Vagina (tissue), 2 donors: ENCODE results near the gene IFNG-AS1. TPM values are rescaled to one million over a fixed set of nuclear protein-coding genes. Genes with fewer than 3 reads are reported as not detected.
A peak's percentile ranks its signal among the peaks of the same experiment; 100 is the strongest.

Experiments used
- DNase-seq, 2 donors: peaks; one replicate each; pipeline ENCODE4 v3.0.0-alpha.2; 2017; ENCODE audit errors: extremely low spot score in 2 of 2
- H3K27ac ChIP-seq: fragments of 200-600 bp; sonication (generic); one replicate; pipeline ENCODE4 v1.5.1; 2019
- H3K27me3 ChIP-seq: fragments of 200-600 bp; sonication (generic); one replicate; pipeline ENCODE4 v1.5.1; 2019
- H3K36me3 ChIP-seq, 2 donors: fragments of 200-600 bp; sonication (generic); one replicate each; pipeline ENCODE4 v1.5.1; 2017 to 2019
- H3K4me1 ChIP-seq: fragments of 200-600 bp; sonication (generic); one replicate; pipeline ENCODE4 v1.5.1; 2019
- H3K4me3 ChIP-seq, 2 donors: fragments of 200-600 bp; sonication (generic); 1 replicate in 1 of 2; 2 replicates in 1 of 2; pipeline ENCODE4 v1.5.1; 2016 to 2019
- H3K9me3 ChIP-seq: fragments of 200-600 bp; sonication (generic); one replicate; pipeline ENCODE4 v1.5.1; 2019
- CTCF ChIP-seq, 3 experiments: fragments of 450-650 bp in 2 of 3; fragments of 200-600 bp in 1 of 3; sonication (generic) in 1 of 3; IDR thresholded peaks; one replicate each; pipeline ENCODE4 v1.5.1; 2017 to 2019; ENCODE audit warnings: antibody characterized with exemption in 3 of 3, mild to moderate bottlenecking in 2 of 3, moderate library complexity in 2 of 3
- POLR2A ChIP-seq, 2 donors: fragments of 450-650 bp; IDR thresholded peaks; one replicate each; pipeline ENCODE4 v1.6.1; 2017; ENCODE audit warnings: antibody characterized with exemption in 2 of 2, mild to moderate bottlenecking in 2 of 2, moderate library complexity in 2 of 2
- POLR2AphosphoS5 ChIP-seq, 2 donors: sonication (generic); formaldehyde crosslinking; IDR thresholded peaks; one replicate each; pipeline ENCODE4 v1.9.0; 2017; ENCODE audit warnings: antibody characterized with exemption in 2 of 2, mild to moderate bottlenecking in 2 of 2, low read depth in 1 of 2; ENCODE audit not compliant: insufficient read depth in 1 of 2
- intact Hi-C: fragments of 100-400 bp; cut with DNase I; formaldehyde crosslinking; loops from one replicate; pipeline ENCODE4 v1.15.1; 2023
- total RNA-seq: library from RNA; depleted of rRNA; stranded (reverse); fragments of >200 nt; gene quantifications from one replicate; pipeline ENCODE4 v1.2.3, GENCODE V29; 2016

Gene IFNG-AS1
- total RNA-seq, 1 donor from 2014 or later: not detected

GRCh38 chr12:67943141-67943892, 45.9 kb upstream of the IFNG-AS1 start:
- H3K27ac ChIP-seq: no peak overlapping the region
- H3K4me1 ChIP-seq: no peaks in the 10 kb centered on the region
- no peaks in the 10 kb centered on the region for H3K36me3 ChIP-seq
- H3K9me3 ChIP-seq: no peaks in the 10 kb centered on the region
- TF ChIP-seq CTCF (IDR thresholded peaks at IDR 0.05): peak in 2 of 3 experiments; percentile 60 to 64
- no peak for TF ChIP-seq POLR2A (IDR thresholded peaks at IDR 0.05)
- no peak for DNase-seq
- H3K27me3 ChIP-seq: no peaks in the 10 kb centered on the region
- no peak overlapping the region for H3K4me3 ChIP-seq
- intact Hi-C loops: loop anchor here (10.0 kb wide), 1 partner anchor 579 kb away; no protein-coding TSS in a partner anchor

DNA sequence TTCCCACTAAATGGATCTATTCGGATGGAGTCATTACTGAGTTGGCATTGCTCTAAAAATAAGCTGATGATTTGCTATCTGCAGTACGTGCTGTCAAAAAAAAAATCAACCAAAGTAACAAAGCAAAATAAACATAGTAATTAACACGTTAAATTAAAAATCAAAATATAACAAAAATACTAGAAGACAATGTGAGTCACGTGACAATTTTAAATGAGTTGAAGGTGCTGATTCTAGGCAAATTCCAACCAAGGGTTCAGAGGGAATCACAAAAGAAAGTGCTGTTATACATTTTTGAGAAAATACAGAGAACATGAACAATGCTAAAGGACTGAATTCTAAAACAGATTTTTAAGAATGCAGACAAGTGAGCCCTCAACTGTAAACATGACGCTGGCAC, 45.2 kb upstream of the IFNG-AS1 start:
- H3K36me3 ChIP-seq: no peaks in the 10 kb centered on the region
- H3K9me3 ChIP-seq: no peaks in the 10 kb centered on the region
- no peak for DNase-seq
- no peaks in the 10 kb centered on the region for H3K4me1 ChIP-seq
- TF ChIP-seq POLR2A (IDR thresholded peaks at IDR 0.05) (no peak), CTCF (IDR thresholded peaks at IDR 0.05) (no peak), POLR2AphosphoS5 (IDR thresholded peaks at IDR 0.05; ENCODE audit: insufficient read depth in 1 of 2, low read depth in 1 of 2) (no peak)
- H3K4me3 ChIP-seq: no peak overlapping the region
- no peak overlapping the region for H3K27ac ChIP-seq
- no peaks in the 10 kb centered on the region for H3K27me3 ChIP-seq
- intact Hi-C loops: loop anchor here (10.0 kb wide), 1 partner anchor 579 kb away; no protein-coding TSS in a partner anchor

DNA sequence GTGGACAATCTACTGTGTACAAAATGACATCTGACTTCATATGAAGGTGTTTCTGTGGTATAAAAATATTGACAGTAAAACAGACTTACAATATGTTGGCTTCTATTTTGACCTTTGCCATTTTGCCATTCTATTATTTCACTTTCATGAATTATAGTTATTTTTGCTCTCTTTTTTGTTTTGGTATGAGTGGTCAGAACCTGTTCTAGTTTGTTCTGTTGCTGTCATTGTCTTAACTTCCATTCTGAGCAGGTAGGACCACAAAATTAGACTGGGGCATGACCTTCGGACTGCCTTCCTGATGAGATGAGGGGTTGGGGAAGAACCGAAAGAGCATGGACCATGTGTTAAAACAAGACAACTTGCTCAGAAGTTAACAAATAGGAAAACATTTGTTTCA, 36.5 kb upstream of the IFNG-AS1 start:
- no peaks in the 10 kb centered on the region for H3K27me3 ChIP-seq
- no peaks in the 10 kb centered on the region for H3K4me1 ChIP-seq
- intact Hi-C loops: no loop called here
- no peak overlapping the region for H3K27ac ChIP-seq
- no peaks in the 10 kb centered on the region for H3K36me3 ChIP-seq
- DNase-seq: no peak
- H3K4me3 ChIP-seq: no peak overlapping the region
- TF ChIP-seq POLR2A (IDR thresholded peaks at IDR 0.05): no peak
- TF ChIP-seq POLR2AphosphoS5 (IDR thresholded peaks at IDR 0.05; ENCODE audit: insufficient read depth in 1 of 2, low read depth in 1 of 2): no peak
- no peak for TF ChIP-seq CTCF (IDR thresholded peaks at IDR 0.05)
- no peaks in the 10 kb centered on the region for H3K9me3 ChIP-seq

GRCh38 chr12:67957383-67957782, 31.9 kb upstream of the IFNG-AS1 start:
- no peaks in the 10 kb centered on the region for H3K4me1 ChIP-seq
- H3K9me3 ChIP-seq: no peaks in the 10 kb centered on the region
- H3K27ac ChIP-seq: no peak overlapping the region
- intact Hi-C loops: no loop called here
- no peaks in the 10 kb centered on the region for H3K27me3 ChIP-seq
- no peak overlapping the region for H3K4me3 ChIP-seq
- no peak for TF ChIP-seq CTCF (IDR thresholded peaks at IDR 0.05)
- H3K36me3 ChIP-seq: no peaks in the 10 kb centered on the region
- no peak for DNase-seq

GRCh38 chr12:67958187-67958586, 31.1 kb upstream of the IFNG-AS1 start:
- H3K27me3 ChIP-seq: no peaks in the 10 kb centered on the region

More at GRCh38 chr12:67958187-67958586, 31.1 kb upstream of the IFNG-AS1 start:
- no peak overlapping the region for H3K27ac ChIP-seq
- no peaks in the 10 kb centered on the region for H3K36me3 ChIP-seq
- no peak for TF ChIP-seq POLR2A (IDR thresholded peaks at IDR 0.05)
- no peak for TF ChIP-seq POLR2AphosphoS5 (IDR thresholded peaks at IDR 0.05; ENCODE audit: insufficient read depth in 1 of 2, low read depth in 1 of 2)
- no peak for TF ChIP-seq CTCF (IDR thresholded peaks at IDR 0.05)
- intact Hi-C loops: no loop called here
- H3K4me1 ChIP-seq: no peaks in the 10 kb centered on the region
- no peak for DNase-seq
- no peak overlapping the region for H3K4me3 ChIP-seq
- H3K9me3 ChIP-seq: no peaks in the 10 kb centered on the region
